Peyer's patch (tissue), 4 donors: Measurements from ENCODE around the gene CPNE8.

Experiments
- CTCF ChIP-seq, 6 experiments: fragments of 450-650 bp in 4 of 6; fragments of 200-600 bp in 2 of 6; sonication (generic) in 1 of 6; IDR thresholded peaks; one replicate each; pipeline ENCODE4 v1.5.1; 2017 to 2019; ENCODE audit warnings: antibody characterized with exemption in 6 of 6, mild to moderate bottlenecking in 3 of 6, moderate library complexity in 1 of 6
- POLR2A ChIP-seq, 2 donors: fragments of 450-650 bp; IDR thresholded peaks; one replicate each; pipeline ENCODE4 v1.5.1; 2017; ENCODE audit warnings: antibody characterized with exemption in 2 of 2, mild to moderate bottlenecking in 2 of 2, moderate library complexity in 2 of 2

GRCh38 chr12:38736821-38737220, 168.6 kb downstream of the CPNE8 start:
- TF ChIP-seq CTCF (IDR thresholded peaks at IDR 0.05) (no peak), POLR2A (IDR thresholded peaks at IDR 0.05) (no peak)
